Activated T-helper 1 cell treated with anti-CD3 and anti-CD28 coated beads, Interleukin-2, amount 50 U/mL, for 16 hours (primary cell): Measurements from ENCODE around the gene NUBP2.

Source experiments
- DNase-seq, 2 donors: peaks; one replicate each; pipeline ENCODE4 v3.0.0-alpha.2; 2020; ENCODE audit warnings: low read depth in 1 of 2, low spot score in 1 of 2

The NUBP2 gene

DNA sequence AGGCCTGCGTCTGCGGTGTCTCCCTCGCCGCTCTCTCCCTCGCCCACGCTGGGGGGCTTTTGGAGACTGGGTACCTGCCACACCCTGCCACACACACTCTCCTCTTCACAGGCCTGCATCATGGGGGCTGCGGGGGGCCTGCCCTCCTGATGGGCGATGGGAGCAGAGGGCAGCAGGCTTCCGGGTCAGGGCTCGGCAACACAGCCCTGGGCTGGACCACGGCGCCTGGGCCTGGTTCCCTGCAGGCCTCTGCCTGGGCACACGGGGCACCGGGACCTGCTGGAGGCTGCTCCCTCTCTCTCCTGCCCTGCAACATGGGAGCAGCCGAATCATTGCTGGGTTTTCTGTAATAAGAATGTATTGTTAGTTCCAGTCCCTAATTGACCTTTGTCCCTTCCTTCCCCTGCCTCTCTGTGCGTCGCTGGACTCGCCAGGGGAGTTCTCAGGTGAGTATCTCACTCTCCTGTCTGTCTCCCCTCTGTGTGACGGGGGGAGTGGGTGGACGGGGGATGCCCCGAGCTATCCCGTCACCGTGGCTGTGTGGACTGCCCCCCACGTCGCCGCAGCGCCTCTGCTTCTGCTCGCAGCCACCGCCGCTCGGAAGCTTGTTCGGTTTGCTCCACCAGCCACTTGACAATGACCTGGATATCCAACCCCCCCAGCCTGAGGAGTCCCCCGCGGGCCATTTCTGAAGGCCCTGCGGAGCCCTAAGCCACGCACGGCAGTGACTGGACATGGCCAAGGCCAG, 24.9 kb upstream of the NUBP2 start:
- no peak for DNase-seq

- no peak for DNase-seq
These were observed 23.8 kb upstream of the NUBP2 start for GRCh38 chr16:1758923-1759322.

GRCh38 chr16:1759511-1759910, 23.2 kb upstream of the NUBP2 start:
- DNase-seq, result no peak

- DNase-seq, result no peak
These were observed 21.8 kb upstream of the NUBP2 start for GRCh38 chr16:1760911-1761310.

DNA sequence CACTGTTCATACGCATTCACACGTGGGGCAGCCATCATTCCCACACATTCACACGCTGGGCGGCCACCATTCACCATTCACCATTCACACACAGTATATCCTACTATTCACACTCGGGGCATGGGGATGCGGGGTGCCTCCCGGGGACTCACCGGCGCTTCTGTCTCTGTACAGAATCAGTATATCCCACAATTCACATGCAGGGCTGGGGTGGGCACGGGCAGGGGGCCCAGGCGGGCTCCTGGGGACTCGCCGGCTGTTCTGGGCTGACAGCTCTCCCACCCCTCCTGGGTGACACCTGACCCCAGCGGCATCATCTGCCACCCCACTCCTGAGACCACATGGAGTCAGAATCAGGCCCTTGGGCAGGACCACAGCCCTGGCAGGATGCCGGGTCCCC, 21.0 kb upstream of the NUBP2 start:
- no peak for DNase-seq

- no peak for DNase-seq
These were observed 20.4 kb upstream of the NUBP2 start for GRCh38 chr16:1762196-1762878.

- no peak for DNase-seq
These were observed 19.8 kb upstream of the NUBP2 start for GRCh38 chr16:1762879-1763520.

DNA sequence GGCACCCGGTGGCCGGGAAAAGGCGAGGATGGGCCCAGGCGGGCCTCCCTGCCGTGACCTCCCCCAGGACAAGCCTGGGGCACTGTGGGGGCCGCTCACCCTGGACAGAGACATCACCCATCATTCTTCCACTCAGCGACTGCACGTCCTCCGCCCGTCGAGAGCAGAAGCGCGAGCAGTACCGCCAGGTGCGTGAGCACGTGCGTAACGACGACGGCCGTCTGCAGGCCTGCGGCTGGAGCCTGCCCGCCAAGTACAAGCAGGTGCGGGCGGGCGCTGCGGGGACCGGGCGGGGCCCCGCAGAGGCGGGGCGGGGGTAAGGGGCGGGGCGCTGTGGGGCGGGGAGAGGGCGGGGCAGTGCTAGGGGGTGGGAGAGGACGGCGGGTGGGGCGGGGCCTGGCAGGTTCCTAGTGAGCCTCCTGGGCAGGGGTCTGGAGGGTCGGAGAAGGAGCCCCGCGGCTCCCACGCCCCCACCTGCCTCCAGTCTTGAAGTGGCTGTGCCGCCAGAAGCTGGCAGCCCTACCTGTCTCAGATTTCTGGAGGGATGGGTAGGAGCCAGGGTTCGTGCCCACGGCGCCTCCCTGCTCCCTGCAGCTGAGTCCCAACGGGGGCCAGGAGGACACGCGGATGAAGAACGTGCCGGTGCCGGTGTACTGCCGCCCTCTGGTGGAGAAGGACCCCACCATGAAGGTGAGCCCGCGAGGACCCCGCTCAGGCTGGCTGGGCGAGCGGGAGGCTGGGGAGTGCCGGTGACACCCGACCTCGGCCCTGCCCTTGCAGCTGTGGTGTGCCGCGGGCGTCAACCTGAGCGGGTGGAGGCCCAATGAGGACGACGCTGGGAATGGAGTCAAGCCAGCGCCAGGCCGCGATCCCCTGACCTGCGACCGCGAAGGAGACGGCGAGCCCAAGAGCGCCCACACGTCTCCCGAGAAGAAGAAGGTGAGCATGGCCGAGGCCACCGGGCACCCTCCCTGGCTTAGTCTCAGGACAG, 18.9 kb upstream of the NUBP2 start:
- no peak for DNase-seq

- no peak for DNase-seq
These were observed 17.8 kb upstream of the NUBP2 start for GRCh38 chr16:1764971-1765370.

DNA sequence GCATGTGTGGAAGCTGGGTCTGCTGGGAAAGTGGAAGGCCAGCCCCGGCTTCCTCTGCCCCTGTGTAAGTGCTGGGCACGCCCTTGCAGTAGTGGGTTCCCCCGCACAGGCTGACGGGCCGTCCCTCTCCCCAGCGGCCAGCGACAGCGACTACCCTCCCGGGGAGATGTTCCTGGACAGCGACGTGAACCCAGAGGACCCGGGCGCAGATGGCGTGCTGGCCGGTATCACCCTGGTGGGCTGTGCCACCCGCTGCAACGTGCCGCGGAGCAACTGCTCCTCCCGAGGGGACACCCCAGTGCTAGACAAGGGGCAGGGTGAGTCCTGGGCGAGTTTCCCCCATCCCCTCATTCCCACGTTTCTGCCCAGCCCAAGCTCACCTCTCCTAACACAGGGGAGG, 16.9 kb upstream of the NUBP2 start:
- no peak for DNase-seq

- no peak for DNase-seq
These were observed 16.5 kb upstream of the NUBP2 start for GRCh38 chr16:1766231-1766630.

GRCh38 chr16:1766701-1767100, 16.1 kb upstream of the NUBP2 start:
- DNase-seq, result no peak

- DNase-seq, result no peak
These were observed 15.4 kb upstream of the NUBP2 start for GRCh38 chr16:1767116-1767994.

GRCh38 chr16:1768061-1768766, 14.5 kb upstream of the NUBP2 start:
- no peak for DNase-seq

GRCh38 chr16:1768767-1769401, 13.9 kb upstream of the NUBP2 start:
- no peak for DNase-seq

DNA sequence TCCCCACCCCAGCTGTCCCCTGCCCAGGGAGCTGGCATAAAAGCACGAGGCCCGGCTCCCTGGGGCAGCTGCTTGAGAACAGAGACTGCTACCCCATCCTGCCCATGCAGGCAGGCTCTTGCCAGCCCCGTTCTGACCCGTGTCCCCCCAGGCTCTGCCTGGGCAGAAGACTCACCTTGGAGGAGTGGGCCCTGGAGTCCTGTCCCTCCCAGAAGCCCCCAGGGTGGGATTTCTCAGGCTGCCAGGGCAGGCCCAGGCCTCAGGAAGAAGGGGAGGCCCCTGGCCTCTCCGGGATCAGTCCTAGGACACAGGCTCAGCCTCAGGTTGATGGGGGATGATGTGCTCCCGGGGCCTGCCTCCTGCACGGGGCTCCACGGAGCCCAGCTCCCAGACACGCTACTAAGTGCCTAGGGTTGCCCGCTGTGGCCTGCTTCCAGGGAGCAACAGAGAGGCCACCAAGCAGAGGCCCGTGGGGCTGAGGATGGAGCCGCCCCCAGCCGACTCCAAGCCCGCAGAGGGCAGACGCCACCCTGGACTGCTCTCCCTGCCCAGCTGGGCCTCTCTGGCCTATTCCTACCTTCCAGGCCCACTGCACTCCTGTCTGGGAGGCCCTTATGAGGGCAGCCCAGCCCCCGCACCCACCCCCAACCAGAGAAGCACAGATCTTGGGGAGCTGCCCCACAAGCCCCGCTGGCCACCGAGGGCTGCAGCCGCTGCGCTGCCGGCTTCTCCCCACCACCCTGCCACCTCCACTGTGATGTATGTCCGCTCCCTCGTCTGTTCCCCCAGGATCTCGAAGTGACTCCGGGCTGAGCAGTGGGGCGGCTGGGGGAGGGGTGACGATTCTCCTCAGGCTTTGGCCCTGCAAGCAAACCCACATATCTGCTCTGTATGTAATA, 13.1 kb upstream of the NUBP2 start:
- DNase-seq, result no peak

GRCh38 chr16:1770328-1771187, 12.2 kb upstream of the NUBP2 start:
- DNase-seq, result peak in 1 of 2 donors; percentile 42
